ENCODE data around the gene OR52A5.

The OR52A5 gene

GRCh38 chr11:5083602-5084001 is 54.6 kb downstream of the OR52A5 start:
- no peak for DNase-seq (ENCODE audit: low read depth)
- TF ChIP-seq, protein P1, sequence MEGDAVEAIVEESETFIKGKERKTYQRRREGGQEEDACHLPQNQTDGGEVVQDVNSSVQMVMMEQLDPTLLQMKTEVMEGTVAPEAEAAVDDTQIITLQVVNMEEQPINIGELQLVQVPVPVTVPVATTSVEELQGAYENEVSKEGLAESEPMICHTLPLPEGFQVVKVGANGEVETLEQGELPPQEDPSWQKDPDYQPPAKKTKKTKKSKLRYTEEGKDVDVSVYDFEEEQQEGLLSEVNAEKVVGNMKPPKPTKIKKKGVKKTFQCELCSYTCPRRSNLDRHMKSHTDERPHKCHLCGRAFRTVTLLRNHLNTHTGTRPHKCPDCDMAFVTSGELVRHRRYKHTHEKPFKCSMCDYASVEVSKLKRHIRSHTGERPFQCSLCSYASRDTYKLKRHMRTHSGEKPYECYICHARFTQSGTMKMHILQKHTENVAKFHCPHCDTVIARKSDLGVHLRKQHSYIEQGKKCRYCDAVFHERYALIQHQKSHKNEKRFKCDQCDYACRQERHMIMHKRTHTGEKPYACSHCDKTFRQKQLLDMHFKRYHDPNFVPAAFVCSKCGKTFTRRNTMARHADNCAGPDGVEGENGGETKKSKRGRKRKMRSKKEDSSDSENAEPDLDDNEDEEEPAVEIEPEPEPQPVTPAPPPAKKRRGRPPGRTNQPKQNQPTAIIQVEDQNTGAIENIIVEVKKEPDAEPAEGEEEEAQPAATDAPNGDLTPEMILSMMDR (IDR thresholded peaks at IDR 0.05; ENCODE audit: low read length, missing control alignments), result no peak
- no peak overlapping the region for H3K4me3 ChIP-seq (replicated peaks; ENCODE audit: low read depth, low read length)

- TF ChIP-seq, protein P1 (IDR thresholded peaks at IDR 0.05; ENCODE audit: low read length, missing control alignments), result no peak
- DNase-seq (ENCODE audit: low read depth), result no peak
- no peak overlapping the region for H3K4me3 ChIP-seq (replicated peaks; ENCODE audit: low read depth, low read length)
Observed at GRCh38 chr11:5081405-5081804, 56.8 kb downstream of the OR52A5 start.

Measured in fibroblast of pulmonary artery (primary cell).